ENCODE measurements around the gene INTS14. TPM values are rescaled to one million over a fixed set of nuclear protein-coding genes. Genes with fewer than 3 reads are reported as not detected.
A peak's percentile ranks its signal among the peaks of the same experiment; 100 is the strongest.

The INTS14 gene
- total RNA-seq, 1 donor from 2014 or later = 28.7 TPM

DNA sequence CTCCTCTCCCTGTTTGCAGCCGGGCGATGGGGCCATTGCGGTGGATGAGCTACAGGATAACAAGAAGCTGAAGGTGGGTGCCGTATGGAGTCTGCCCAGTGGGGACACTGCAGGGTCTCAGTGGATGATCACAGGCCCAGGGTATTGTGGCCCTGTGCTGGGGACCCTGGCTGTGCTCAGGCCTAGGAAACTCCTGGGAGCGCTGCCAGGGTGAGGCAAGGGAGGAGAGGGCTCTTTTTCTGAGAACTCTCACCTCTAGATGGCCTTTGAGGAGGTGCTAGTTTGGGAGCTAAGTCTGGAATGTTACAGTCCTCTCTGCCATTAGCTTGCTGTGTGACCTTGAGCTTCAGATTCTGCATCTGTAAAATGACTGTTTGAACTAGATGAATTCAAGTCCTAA, 27.2 kb upstream of the INTS14 start:
- no peak overlapping the region for H3K4me3 ChIP-seq (ENCODE audit: low read depth, low read length)
- no peaks in the 10 kb centered on the region for H3K27me3 ChIP-seq (ENCODE audit: control insufficient read depth, insufficient read depth, low read length)
- no peak for DNase-seq (ENCODE audit: low read depth)
- H3K36me3 ChIP-seq (ENCODE audit: control insufficient read depth, insufficient read depth, low read length) = no peaks in the 10 kb centered on the region
- FAIRE-seq = no peak
- TF ChIP-seq, protein P1, sequence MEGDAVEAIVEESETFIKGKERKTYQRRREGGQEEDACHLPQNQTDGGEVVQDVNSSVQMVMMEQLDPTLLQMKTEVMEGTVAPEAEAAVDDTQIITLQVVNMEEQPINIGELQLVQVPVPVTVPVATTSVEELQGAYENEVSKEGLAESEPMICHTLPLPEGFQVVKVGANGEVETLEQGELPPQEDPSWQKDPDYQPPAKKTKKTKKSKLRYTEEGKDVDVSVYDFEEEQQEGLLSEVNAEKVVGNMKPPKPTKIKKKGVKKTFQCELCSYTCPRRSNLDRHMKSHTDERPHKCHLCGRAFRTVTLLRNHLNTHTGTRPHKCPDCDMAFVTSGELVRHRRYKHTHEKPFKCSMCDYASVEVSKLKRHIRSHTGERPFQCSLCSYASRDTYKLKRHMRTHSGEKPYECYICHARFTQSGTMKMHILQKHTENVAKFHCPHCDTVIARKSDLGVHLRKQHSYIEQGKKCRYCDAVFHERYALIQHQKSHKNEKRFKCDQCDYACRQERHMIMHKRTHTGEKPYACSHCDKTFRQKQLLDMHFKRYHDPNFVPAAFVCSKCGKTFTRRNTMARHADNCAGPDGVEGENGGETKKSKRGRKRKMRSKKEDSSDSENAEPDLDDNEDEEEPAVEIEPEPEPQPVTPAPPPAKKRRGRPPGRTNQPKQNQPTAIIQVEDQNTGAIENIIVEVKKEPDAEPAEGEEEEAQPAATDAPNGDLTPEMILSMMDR (IDR thresholded peaks at IDR 0.05; ENCODE audit: insufficient read depth, low read length, severe bottlenecking) = no peak

DNA sequence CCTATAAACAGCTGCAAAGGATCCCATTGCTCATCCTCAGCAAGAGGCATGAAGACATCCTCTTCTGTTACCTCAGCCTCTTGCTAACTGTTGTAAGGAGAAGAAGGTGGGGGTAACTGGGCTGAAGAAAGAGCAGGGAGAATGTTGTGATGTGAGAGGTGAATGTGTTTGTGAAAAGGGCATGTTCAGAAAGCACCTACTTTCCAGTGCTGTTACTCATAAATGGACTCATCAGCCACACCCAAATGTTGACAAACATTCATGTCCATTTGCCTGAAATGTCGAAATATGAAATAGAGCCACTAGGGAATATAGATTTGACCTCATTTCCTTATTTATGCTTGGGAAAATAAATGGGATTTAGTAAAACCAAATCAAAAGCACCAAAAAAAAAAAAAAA, 23.4 kb upstream of the INTS14 start:
- TF ChIP-seq, protein P1 (IDR thresholded peaks at IDR 0.05; ENCODE audit: insufficient read depth, low read length, severe bottlenecking) = no peak
- FAIRE-seq = peak; percentile 40
- peak; percentile 88 for DNase-seq (ENCODE audit: low read depth)
- H3K4me3 ChIP-seq (ENCODE audit: low read depth, low read length) = no peak overlapping the region
- no peaks in the 10 kb centered on the region for H3K36me3 ChIP-seq (ENCODE audit: control insufficient read depth, insufficient read depth, low read length)
- H3K27me3 ChIP-seq (ENCODE audit: control insufficient read depth, insufficient read depth, low read length) = no peaks in the 10 kb centered on the region

DNA sequence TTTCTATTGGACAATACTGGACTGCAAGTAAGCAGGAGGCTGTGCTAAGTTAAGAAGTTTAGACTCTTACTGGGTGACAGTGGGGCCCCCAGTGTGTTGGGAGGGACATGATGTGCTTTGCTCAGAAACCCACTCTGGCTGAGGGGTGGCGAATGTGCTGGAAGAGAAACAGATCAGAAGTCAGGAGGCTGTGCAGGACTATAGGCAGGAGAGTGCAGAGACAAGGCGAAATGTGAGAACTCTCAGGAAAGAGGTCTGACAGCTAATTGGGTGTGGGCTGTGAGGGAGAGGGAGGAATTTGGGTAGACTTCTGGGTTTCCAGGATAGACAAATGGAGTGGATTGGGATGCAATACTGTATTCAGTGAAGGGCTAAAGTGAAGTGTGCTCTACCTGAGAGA, 22.8 kb upstream of the INTS14 start:
- no peak overlapping the region for H3K4me3 ChIP-seq (ENCODE audit: low read depth, low read length)
- DNase-seq (ENCODE audit: low read depth) (no peak), FAIRE-seq (no peak)
- H3K36me3 ChIP-seq (ENCODE audit: control insufficient read depth, insufficient read depth, low read length) = no peaks in the 10 kb centered on the region
- TF ChIP-seq, protein P1 (IDR thresholded peaks at IDR 0.05; ENCODE audit: insufficient read depth, low read length, severe bottlenecking) = no peak
- no peaks in the 10 kb centered on the region for H3K27me3 ChIP-seq (ENCODE audit: control insufficient read depth, insufficient read depth, low read length)

- no peak for FAIRE-seq
- no peak for DNase-seq (ENCODE audit: low read depth)
- no peak overlapping the region for H3K4me3 ChIP-seq (ENCODE audit: low read depth, low read length)
- TF ChIP-seq, protein P1 (IDR thresholded peaks at IDR 0.05; ENCODE audit: insufficient read depth, low read length, severe bottlenecking) = no peak
- H3K27me3 ChIP-seq (ENCODE audit: control insufficient read depth, insufficient read depth, low read length) = no peaks in the 10 kb centered on the region
- no peaks in the 10 kb centered on the region for H3K36me3 ChIP-seq (ENCODE audit: control insufficient read depth, insufficient read depth, low read length)
Measured at GRCh38 chr15:65632780-65633375, 21.9 kb upstream of the INTS14 start.

- TF ChIP-seq, protein P1 (IDR thresholded peaks at IDR 0.05; ENCODE audit: insufficient read depth, low read length, severe bottlenecking) = no peak
- FAIRE-seq = no peak
- H3K27me3 ChIP-seq (ENCODE audit: control insufficient read depth, insufficient read depth, low read length) = no peaks in the 10 kb centered on the region
- DNase-seq (ENCODE audit: low read depth) = no peak
- H3K36me3 ChIP-seq (ENCODE audit: control insufficient read depth, insufficient read depth, low read length) = no peaks in the 10 kb centered on the region
- no peak overlapping the region for H3K4me3 ChIP-seq (ENCODE audit: low read depth, low read length)
Measured at GRCh38 chr15:65631503-65631902, 20.6 kb upstream of the INTS14 start.

GRCh38 chr15:65630760-65631159, 19.8 kb upstream of the INTS14 start:
- TF ChIP-seq, protein P1 (IDR thresholded peaks at IDR 0.05; ENCODE audit: insufficient read depth, low read length, severe bottlenecking) = no peak
- FAIRE-seq (no peak), DNase-seq (ENCODE audit: low read depth) (no peak)

More at GRCh38 chr15:65630760-65631159, 19.8 kb upstream of the INTS14 start:
- Histone ChIP-seq H3K4me3 (ENCODE audit: low read depth, low read length) (no peak overlapping the region), H3K27me3 (ENCODE audit: control insufficient read depth, insufficient read depth, low read length) (no peaks in the 10 kb centered on the region), H3K36me3 (ENCODE audit: control insufficient read depth, insufficient read depth, low read length) (no peaks in the 10 kb centered on the region)

Measured in bronchial epithelial cell (primary cell).